NCI-H187 treated with DMSO at 0.1 percent for 48 hours (cell line): ENCODE measurements around the gene TGFB2.

Experiments
- DNase-seq: peaks from one replicate; lab custom pipeline; 2025; lab: John Stamatoyannopoulos, UW

Gene TGFB2

DNA sequence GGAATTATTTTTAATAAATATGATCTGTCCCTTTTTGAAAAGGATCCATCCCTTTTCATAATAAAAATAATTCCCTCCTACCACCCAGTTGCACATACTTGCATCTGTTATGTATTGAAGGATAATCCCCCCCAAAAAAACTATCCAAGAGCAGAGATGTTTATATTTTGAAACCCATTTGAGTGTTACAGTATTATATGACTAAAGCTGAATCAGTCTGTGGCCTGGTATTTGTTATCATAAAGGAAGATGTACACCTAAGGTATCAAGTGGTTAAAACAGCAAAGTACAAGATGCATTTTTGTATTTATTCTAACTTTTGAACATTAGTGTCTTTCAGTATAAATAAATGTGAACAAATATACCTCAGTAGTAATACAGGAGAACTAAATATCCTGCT is 12.7 kb upstream of the TGFB2 start:
- no peak for DNase-seq

DNA sequence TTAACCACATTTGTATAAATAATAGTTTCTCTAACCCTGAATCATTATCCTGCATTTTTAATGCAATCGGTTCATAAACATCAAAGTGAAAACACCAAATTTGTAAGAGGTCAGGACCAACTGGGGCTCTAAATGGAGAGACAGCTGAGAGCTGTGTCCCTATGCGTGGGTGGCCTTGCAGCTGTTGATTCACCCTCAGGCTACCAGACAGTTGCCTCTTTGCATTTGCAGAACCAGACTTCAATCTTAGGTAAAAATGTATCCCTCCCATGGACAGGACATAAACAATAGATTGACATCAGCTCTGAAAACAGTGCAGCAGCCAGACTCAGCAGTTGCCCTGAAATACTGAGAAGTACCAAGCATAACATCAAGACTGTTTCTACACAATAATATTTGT is 8.8 kb upstream of the TGFB2 start:
- DNase-seq = no peak

GRCh38 chr1:218339267-218339831 is 5.8 kb upstream of the TGFB2 start:
- no peak for DNase-seq

DNA sequence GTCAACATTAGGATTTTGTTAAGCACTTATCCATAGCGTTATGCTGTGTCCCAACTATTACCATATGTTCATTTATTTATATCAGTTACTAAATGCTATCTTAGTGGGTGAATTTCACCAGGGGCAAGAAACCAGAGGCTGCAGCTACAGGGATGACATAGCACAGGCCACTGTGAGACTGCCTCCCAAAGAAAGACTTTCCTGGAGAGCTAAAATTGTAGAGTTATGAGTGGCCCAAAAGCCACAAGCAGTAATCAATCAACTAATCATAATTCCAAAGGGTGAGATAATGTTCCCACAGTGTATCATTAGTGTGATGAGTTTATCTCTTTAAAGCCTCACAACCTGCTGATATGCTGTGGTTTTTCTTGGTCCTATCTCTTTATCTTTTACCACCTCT is 3.8 kb upstream of the TGFB2 start:
- DNase-seq = no peak

DNA sequence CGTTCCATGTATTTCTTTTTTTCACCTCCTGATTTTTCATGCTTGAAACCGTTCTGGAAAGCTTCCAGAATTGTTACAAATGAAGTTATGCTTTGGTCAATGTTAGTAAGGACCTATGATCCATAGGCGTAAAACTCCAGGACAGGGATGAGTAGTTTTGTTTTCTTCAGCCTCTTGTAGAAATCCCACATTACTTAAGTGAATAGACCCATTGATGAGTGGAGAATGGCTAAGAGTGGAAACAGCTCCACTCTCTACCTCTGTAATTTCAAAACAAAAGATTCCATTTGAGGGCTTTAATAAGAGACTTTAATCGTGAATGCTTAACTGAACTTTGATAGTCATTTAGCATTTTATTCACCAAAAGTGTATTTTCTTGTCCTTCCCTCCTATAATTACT is 3.0 kb upstream of the TGFB2 start:
- no peak for DNase-seq

DNA sequence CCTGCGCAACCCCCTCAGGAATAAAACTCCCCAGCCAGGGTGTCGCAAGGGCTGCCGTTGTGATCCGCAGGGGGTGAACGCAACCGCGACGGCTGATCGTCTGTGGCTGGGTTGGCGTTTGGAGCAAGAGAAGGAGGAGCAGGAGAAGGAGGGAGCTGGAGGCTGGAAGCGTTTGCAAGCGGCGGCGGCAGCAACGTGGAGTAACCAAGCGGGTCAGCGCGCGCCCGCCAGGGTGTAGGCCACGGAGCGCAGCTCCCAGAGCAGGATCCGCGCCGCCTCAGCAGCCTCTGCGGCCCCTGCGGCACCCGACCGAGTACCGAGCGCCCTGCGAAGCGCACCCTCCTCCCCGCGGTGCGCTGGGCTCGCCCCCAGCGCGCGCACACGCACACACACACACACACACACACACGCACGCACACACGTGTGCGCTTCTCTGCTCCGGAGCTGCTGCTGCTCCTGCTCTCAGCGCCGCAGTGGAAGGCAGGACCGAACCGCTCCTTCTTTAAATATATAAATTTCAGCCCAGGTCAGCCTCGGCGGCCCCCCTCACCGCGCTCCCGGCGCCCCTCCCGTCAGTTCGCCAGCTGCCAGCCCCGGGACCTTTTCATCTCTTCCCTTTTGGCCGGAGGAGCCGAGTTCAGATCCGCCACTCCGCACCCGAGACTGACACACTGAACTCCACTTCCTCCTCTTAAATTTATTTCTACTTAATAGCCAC is 696 bp downstream of the TGFB2 start:
- DNase-seq = no peak

GRCh38 chr1:218346391-218347204 is 1.5 kb downstream of the TGFB2 start:
- no peak for DNase-seq

DNA sequence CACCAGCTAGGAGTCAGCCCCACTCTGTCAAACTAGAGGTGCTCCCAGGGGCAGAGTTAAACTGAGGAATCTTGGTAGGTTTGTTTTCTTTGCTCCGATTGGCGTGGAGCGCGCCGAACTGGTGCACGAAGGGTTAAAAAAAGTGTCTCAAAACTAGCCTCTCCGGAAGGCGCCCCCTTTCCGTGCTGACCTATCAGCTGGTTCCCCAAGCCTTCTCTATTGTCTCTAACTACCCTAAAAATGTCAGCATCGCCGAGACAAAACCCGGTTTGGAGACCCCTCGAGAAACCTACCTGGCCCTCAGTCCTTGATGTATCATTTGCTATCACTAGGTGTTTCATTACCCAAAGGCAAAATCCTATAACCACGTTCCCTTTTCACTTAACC is 2.2 kb downstream of the TGFB2 start:
- DNase-seq = no peak

DNA sequence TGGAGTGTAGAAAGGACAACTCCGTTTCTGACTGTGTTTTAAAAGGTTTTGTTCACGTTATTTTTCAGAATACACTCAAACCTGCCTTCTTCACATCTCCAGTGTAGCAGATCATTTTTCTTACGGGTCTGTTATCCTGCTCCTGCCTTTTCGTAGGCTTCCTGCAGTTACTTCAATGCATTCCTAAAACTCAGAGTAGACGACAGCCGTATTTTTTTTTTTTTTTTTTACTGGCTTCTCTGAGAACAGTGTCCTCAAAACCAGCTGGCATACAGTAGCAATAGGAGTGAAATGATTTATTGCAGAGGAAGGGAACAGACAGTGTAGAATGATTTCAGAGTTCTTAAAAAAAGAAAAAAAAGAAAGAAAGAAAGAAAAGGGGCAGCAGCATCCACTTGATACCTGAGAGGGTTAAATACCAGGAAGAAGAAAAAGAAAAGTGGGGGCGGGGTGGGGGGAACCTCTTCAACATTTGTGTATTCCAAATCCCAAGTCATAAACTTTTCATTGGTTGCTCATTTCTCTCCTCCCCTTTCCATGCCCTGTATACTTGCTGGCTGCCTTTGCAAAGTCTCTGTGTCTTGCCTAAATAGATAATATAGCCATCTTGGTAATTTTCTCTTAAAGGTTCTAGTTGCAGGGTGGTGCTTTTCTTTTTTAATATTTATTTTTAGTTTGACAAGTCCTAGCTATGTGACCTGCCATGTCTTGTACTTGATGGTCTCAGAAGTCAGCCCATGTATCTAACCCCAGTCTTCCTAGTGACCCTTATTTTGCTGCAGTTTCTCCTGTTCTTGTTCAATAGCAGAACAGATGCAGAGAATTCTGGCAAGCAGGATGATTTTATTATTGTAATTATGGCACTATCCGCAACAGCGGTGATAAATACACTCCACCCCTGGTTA is 2.8 kb downstream of the TGFB2 start:
- DNase-seq = no peak

DNA sequence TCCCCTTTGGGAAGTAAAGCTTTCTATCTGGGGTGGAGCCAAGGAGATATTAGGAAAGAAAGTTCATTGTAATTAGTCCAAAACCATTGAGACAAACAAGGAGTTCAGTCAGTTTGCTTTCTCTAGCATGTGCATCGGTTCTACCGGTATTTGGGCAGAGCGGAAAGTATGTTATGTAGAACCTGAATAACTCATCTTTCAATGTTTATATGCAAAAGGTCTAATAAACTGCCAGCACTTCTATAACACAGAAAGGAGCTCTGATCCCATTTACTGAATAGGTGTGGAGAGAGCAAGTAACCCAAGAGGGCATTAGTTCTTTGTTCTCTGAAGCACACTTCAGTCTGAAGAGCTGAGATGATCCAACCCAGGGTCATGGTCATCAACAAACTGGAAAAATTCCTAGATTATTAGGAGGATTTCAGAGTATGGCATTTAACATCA is 3.5 kb downstream of the TGFB2 start:
- DNase-seq = no peak

GRCh38 chr1:218349348-218350034 is 4.4 kb downstream of the TGFB2 start:
- DNase-seq = no peak

DNA sequence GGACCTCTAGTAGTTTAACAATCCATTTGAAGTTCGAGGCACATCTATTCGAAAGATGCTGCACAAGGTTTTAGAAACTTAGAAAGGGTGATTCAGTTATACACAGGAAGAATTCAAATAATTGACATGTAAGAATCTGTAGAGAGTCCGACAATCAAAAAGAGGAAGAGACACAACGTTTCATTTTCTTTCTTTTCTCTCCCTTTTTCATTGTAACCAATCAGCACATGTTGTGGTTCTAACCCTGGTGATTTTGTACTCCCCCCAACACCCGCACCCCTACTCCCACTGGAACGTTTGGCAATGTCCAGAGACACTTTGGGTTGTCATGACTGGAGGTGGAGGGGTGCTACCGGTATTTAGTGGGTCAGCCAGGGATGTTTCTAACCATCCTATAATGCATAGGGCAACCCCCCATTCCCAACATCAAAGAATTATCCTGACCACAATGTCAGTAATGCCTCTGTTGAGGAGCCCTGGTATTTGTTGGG is 4.9 kb downstream of the TGFB2 start:
- DNase-seq = no peak

GRCh38 chr1:218350801-218351266 is 5.7 kb downstream of the TGFB2 start:
- DNase-seq = no peak

GRCh38 chr1:218351391-218352074 is 6.4 kb downstream of the TGFB2 start:
- no peak for DNase-seq

- DNase-seq = no peak
Measured at GRCh38 chr1:218352075-218352438, 6.9 kb downstream of the TGFB2 start.

GRCh38 chr1:218353656-218354055 is 8.5 kb downstream of the TGFB2 start:
- DNase-seq = no peak

DNA sequence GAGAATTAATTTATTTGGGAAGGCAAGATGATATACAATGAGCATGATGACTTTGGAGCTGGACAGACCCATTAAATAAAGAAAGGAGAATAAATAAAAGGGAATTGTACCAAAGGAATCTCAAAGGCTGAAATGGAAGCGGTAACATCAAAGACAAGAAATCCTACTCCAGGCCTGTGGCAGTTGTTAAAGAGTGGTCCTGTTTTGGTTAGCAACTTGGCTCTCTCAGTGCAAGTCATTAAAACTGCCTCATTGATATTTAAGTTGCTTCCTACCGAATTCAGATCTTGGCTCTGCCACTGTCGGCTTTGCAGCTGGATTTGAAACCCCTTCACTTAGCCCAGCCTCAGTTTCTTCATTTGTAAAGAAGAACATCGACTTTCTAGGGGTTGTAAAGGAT is 10.1 kb downstream of the TGFB2 start:
- no peak for DNase-seq

DNA sequence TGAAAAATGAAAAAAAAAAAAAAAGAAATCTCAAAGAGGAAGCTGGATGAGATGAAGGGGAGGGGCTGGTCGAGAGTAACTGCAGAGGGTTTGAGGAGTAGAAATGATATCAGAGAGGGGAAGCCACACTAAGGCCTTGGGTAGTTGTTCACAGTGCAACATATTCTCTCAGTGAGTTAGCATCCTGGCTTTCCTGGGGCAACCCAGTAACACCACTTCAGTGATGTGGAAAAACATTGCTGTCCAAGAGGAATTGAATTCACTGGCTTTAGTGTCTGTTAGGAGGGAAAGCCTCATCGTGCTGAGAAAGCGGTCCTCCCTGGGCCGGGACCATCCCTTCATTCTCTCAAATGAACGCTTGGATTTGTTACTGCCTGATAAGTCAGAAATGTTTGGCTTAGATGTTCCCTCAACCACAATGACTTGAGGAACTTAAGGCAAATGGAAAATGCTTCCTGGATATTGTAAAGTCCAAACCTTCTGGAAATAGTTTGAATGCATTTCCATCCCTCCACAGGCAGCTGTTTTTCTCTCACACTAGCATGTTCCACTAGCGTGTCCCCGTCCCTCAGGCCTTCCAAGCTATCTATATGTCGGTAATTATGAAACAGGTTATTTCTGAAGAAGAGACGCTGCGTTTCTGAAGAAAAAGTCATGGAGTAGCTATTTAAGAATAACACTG is 12.2 kb downstream of the TGFB2 start:
- no peak for DNase-seq

GRCh38 chr1:218357893-218358232 is 12.7 kb downstream of the TGFB2 start:
- no peak for DNase-seq
